NCI-H2196 (cell line): ENCODE data around the gene ADAM12.

Experiments used
- DNase-seq: peaks from one replicate; lab custom pipeline; 2025; ENCODE audit not compliant: unreplicated experiment; lab: John Stamatoyannopoulos, UW

The ADAM12 gene

GRCh38 chr10:126324826-126325225, 63.5 kb downstream of the ADAM12 start:
- no peak for DNase-seq

GRCh38 chr10:126321440-126321839, 66.8 kb downstream of the ADAM12 start:
- no peak for DNase-seq

- no peak for DNase-seq
These were observed 70.5 kb downstream of the ADAM12 start for GRCh38 chr10:126317751-126318150.

GRCh38 chr10:126315494-126316177, 72.6 kb downstream of the ADAM12 start:
- DNase-seq = no peak

GRCh38 chr10:126314863-126315493, 73.3 kb downstream of the ADAM12 start:
- DNase-seq = no peak

GRCh38 chr10:126312167-126312566, 76.1 kb downstream of the ADAM12 start:
- DNase-seq = no peak

- DNase-seq = no peak
These were observed 78.9 kb downstream of the ADAM12 start for GRCh38 chr10:126309228-126309883.

GRCh38 chr10:126302826-126303665, 85.2 kb downstream of the ADAM12 start:
- DNase-seq = no peak

- DNase-seq = no peak
These were observed 85.9 kb downstream of the ADAM12 start for GRCh38 chr10:126302476-126302756.

- no peak for DNase-seq
These were observed 86.4 kb downstream of the ADAM12 start for GRCh38 chr10:126301701-126302475.

GRCh38 chr10:126294451-126294850, 93.8 kb downstream of the ADAM12 start:
- no peak for DNase-seq

GRCh38 chr10:126290232-126290631, 98.0 kb downstream of the ADAM12 start:
- no peak for DNase-seq

- no peak for DNase-seq
These were observed 99.5 kb downstream of the ADAM12 start for GRCh38 chr10:126288547-126289493.

- DNase-seq = no peak
These were observed 102.0 kb downstream of the ADAM12 start for GRCh38 chr10:126286256-126286780.

GRCh38 chr10:126283307-126283706, 105.0 kb downstream of the ADAM12 start:
- DNase-seq = no peak

GRCh38 chr10:126278851-126279250, 109.4 kb downstream of the ADAM12 start:
- no peak for DNase-seq

GRCh38 chr10:126277181-126277580, 111.1 kb downstream of the ADAM12 start:
- no peak for DNase-seq

- no peak for DNase-seq
These were observed 115.8 kb downstream of the ADAM12 start for GRCh38 chr10:126272526-126272925.

GRCh38 chr10:126270111-126270510, 118.2 kb downstream of the ADAM12 start:
- no peak for DNase-seq
